ENCODE measurements around the gene WLS.

WLS gene

DNA sequence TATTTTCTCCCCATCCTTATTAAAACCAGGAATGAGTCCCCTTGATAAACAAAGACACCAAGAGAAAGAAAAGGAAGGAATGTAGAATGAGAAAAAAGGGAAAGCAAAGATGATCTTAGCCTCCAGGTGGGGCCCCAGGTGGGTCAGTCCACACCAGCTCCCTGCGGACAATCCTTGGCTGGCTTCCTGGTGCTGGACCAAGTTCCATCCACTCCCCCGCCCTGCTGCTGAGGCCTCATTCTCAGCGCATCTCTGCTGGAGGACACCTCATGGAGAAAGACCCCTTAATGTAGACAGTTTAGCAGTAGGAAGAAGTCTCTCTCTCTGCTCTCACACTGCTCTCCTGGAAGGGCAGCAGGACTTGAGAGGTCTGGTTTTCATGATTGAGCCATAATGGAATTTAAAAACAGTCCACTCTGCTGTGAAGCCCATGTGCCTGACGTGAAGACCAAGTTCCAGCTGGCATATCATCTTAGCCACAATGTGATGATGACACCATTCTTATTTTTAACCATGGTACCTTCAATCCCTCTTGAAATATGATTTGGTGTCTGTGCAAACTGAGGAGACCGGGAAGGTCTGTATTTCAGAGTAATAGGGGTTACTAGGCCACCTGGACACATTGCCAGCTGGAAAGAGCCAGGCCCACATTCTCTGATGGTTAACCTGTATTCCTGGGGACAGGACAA lies 83.1 kb downstream of the WLS start:
- Histone ChIP-seq H3K4me3 (ENCODE audit: low read depth, low read length) (no peak overlapping the region), H3K4me2 (ENCODE audit: low read length) (no peak overlapping the region), H3K4me1 (peaks cover 10% of the 10 kb centered on the region), H3K36me3 (ENCODE audit: control insufficient read depth, insufficient read depth, low read length) (no peaks in the 10 kb centered on the region), H3K79me2 (no peaks in the 10 kb centered on the region), H2AFZ (no peak overlapping the region), H3K9ac (no peak overlapping the region), H3K27ac (no peak overlapping the region), H3K27me3 (ENCODE audit: control insufficient read depth, insufficient read depth, low read length) (no peaks in the 10 kb centered on the region), H3K9me3 (ENCODE audit: control insufficient read depth, low read length) (no peaks in the 10 kb centered on the region)
- TF ChIP-seq, protein P1, sequence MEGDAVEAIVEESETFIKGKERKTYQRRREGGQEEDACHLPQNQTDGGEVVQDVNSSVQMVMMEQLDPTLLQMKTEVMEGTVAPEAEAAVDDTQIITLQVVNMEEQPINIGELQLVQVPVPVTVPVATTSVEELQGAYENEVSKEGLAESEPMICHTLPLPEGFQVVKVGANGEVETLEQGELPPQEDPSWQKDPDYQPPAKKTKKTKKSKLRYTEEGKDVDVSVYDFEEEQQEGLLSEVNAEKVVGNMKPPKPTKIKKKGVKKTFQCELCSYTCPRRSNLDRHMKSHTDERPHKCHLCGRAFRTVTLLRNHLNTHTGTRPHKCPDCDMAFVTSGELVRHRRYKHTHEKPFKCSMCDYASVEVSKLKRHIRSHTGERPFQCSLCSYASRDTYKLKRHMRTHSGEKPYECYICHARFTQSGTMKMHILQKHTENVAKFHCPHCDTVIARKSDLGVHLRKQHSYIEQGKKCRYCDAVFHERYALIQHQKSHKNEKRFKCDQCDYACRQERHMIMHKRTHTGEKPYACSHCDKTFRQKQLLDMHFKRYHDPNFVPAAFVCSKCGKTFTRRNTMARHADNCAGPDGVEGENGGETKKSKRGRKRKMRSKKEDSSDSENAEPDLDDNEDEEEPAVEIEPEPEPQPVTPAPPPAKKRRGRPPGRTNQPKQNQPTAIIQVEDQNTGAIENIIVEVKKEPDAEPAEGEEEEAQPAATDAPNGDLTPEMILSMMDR (IDR thresholded peaks at IDR 0.05): no peak

DNA sequence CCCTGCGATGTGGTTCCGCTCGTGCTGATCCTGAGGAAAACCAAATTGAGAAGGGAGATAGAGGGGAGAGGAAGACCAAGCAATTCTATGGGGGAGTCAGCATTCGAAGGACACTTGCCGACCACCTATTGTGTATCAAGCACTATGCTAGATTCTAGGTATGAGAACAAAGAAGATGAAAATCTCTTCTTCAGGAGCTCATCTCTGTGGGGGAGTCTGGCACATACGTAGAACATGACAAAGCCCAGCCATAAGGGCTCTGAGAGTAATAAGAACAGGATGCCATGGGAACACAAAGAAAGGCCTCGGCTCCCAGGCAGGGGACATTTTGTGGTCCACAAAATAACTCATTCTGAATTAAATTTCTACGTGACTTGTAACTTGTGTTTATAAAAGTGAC lies 83.7 kb downstream of the WLS start:
- H3K79me2 ChIP-seq: no peaks in the 10 kb centered on the region
- no peak overlapping the region for H2AFZ ChIP-seq
- H3K27ac ChIP-seq: no peak overlapping the region
- TF ChIP-seq, protein P1 (IDR thresholded peaks at IDR 0.05): no peak
- H3K4me2 ChIP-seq (ENCODE audit: low read length): no peak overlapping the region
- H3K27me3 ChIP-seq (ENCODE audit: control insufficient read depth, insufficient read depth, low read length): no peaks in the 10 kb centered on the region
- no peak overlapping the region for H3K9ac ChIP-seq
- peaks cover 10% of the 10 kb centered on the region for H3K4me1 ChIP-seq
- H3K36me3 ChIP-seq (ENCODE audit: control insufficient read depth, insufficient read depth, low read length): no peaks in the 10 kb centered on the region
- no peak overlapping the region for H3K4me3 ChIP-seq (ENCODE audit: low read depth, low read length)
- H3K9me3 ChIP-seq (ENCODE audit: control insufficient read depth, low read length): no peaks in the 10 kb centered on the region

DNA sequence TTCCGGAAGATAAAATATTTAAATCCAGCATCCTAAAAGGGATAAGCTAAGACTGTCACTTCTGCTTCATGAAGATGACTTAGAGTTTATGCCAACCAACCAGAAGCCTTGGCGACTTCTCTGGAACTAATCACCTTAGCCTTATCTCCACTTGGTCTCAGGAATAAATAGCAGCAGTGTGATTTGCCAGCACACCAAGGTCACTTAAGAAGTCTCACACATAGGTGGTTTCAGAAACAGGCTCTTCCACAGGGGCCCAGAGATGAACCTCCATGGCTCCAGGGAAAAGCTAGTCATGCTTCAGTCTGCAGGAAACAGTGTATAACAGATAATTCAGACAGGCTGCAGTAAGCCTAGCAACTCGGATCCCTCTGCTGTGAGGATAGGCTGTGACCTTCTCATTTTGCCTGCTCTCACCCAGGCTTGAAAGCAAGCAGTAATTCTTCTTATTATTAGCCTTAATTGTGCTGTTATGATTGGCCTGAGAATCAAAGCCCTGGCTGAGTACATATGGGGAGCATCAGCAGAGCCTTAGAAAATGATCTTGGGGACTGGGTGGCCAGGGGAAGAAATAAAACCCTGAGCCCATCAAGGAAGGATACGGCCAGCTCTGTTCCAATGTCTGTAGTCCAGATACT lies 84.7 kb downstream of the WLS start:
- TF ChIP-seq, protein P1 (IDR thresholded peaks at IDR 0.05): no peak
- Histone ChIP-seq H3K36me3 (ENCODE audit: control insufficient read depth, insufficient read depth, low read length) (no peaks in the 10 kb centered on the region), H3K27ac (no peak overlapping the region)

DNA sequence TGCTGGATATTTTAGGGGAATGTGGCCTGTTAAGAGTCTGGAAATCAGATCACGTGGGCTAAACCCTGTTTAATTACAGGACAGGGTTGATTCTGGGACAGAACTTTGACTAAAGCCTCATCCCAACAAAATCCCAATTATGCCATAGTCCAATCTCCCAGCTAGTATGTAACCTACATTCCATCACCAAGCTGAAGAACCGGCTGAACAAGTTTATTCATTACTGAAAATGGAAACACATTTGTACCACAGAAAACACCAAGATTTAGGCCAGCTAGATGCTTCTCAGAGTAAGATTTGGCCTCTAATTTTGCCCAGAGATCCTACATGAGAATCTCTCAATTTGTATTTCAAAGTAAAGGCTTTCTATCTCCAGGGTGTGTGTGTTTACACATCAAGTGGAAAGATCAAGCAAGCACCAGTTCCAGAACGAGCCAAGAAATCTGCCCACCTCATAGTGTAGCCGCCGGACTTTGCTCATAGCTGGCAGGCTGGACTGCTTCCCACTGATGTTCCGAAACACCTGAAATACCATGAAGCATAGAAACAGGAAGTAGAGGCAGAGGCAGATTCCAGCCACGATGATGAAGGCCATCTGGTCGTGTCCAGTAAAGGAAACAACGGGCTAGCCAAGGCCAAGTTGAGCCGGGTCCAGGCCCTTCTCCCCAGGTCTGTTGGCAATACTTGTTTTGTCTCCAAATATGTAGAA lies 86.8 kb downstream of the WLS start:
- Histone ChIP-seq H2AFZ (peak overlapping the region; percentile 57), H3K36me3 (ENCODE audit: control insufficient read depth, insufficient read depth, low read length) (no peaks in the 10 kb centered on the region)
- TF ChIP-seq, protein P1 (IDR thresholded peaks at IDR 0.05): no peak

More for the DNA sequence above, 84.7 kb downstream of the WLS start:
- Histone ChIP-seq H3K4me1 (peaks cover 10% of the 10 kb centered on the region), H3K79me2 (no peaks in the 10 kb centered on the region), H3K27me3 (ENCODE audit: control insufficient read depth, insufficient read depth, low read length) (no peaks in the 10 kb centered on the region), H3K4me3 (ENCODE audit: low read depth, low read length) (no peak overlapping the region), H2AFZ (no peak overlapping the region), H3K4me2 (ENCODE audit: low read length) (no peak overlapping the region), H3K9me3 (ENCODE audit: control insufficient read depth, low read length) (no peaks in the 10 kb centered on the region), H3K9ac (no peak overlapping the region)

More for the DNA sequence above, 86.8 kb downstream of the WLS start:
- Histone ChIP-seq H3K4me1 (peaks cover 14% of the 10 kb centered on the region), H3K27me3 (ENCODE audit: control insufficient read depth, insufficient read depth, low read length) (no peaks in the 10 kb centered on the region), H3K9me3 (ENCODE audit: control insufficient read depth, low read length) (no peaks in the 10 kb centered on the region), H3K9ac (no peak overlapping the region), H3K4me2 (ENCODE audit: low read length) (peak overlapping the region; percentile 40), H3K79me2 (no peaks in the 10 kb centered on the region), H3K4me3 (ENCODE audit: low read depth, low read length) (peak overlapping the region; percentile 8), H3K27ac (peak overlapping the region; percentile 87)

Measured in parathyroid adenoma (tissue), 2 donors.